Hepatocyte (in vitro differentiated cells): ENCODE data around the gene ARHGAP26.

Experiments
- EZH2 ChIP-seq: fragments of 200-600 bp; sonication (generic); IDR thresholded peaks from 2 replicates; pipeline ENCODE4 v1.6.1; 2016; ENCODE audit warnings: antibody characterized with exemption, mild to moderate bottlenecking, borderline replicate concordance
- TF ChIP-seq, protein P1 (sequence below): fragments of 200-600 bp; sonication (generic); IDR thresholded peaks from 2 replicates; pipeline ENCODE4 v1.5.1; 2016; ENCODE audit warnings: antibody characterized with exemption, mild to moderate bottlenecking; ENCODE audit not compliant: poor library complexity

DNA sequence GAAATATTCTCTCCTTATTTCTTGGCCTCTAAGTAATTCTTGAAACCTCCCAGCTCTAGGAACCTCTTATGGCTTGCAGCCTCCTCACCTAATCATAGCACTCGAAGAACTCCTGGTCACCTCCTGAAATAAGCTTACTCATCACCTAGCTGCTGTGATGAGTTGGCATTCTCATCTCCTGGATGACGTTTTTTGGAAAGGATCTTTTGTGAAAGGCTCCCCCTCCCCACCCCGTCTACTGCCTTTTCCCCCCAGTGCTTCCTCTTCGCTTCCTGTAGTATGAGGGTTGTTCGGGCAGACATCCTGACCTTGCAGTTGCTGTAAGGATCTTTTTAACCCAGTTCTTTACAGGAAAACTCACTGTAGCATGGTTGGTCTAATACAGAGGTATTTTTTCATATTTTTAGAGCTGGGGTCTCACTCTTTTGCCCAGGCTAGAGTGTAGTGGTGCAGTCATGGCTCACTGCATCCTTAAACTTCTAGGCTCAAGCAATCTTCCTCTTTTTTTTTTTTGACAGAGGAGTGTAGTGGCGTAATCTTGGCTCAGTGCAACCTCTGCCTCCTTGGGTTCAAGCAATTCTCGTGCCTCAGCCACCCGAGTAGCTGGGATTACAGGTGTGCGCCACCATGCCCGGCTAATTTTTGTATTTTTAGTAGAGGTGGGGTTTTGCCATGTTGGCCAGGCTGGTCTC, 41.8 kb downstream of the ARHGAP26 start:
- TF ChIP-seq, protein P1, sequence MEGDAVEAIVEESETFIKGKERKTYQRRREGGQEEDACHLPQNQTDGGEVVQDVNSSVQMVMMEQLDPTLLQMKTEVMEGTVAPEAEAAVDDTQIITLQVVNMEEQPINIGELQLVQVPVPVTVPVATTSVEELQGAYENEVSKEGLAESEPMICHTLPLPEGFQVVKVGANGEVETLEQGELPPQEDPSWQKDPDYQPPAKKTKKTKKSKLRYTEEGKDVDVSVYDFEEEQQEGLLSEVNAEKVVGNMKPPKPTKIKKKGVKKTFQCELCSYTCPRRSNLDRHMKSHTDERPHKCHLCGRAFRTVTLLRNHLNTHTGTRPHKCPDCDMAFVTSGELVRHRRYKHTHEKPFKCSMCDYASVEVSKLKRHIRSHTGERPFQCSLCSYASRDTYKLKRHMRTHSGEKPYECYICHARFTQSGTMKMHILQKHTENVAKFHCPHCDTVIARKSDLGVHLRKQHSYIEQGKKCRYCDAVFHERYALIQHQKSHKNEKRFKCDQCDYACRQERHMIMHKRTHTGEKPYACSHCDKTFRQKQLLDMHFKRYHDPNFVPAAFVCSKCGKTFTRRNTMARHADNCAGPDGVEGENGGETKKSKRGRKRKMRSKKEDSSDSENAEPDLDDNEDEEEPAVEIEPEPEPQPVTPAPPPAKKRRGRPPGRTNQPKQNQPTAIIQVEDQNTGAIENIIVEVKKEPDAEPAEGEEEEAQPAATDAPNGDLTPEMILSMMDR = no peak
- no peak for TF ChIP-seq EZH2
